ENCODE results near the gene FBXO47. TPM values are rescaled to one million over a fixed set of nuclear protein-coding genes. Genes with fewer than 3 reads are reported as not detected.

Gene FBXO47
- not detected in 3 replicates for total RNA-seq
- long read RNA-seq, result 0 reads

- no peak for DNase-seq (ENCODE audit: low spot score)
- Mint-ChIP-seq H3K9me3 (ENCODE audit: low read depth) (no peaks in the 10 kb centered on the region), H3K36me3 (ENCODE audit: low read depth) (no peaks in the 10 kb centered on the region), H3K27ac (ENCODE audit: unreplicated experiment) (peak within 1 kb of the TSS; percentile 17), H3K4me1 (ENCODE audit: low read depth) (peaks cover 5% of the 10 kb centered on the region), H3K4me3 (ENCODE audit: unreplicated experiment) (no peak within 1 kb of the TSS), H3K27me3 (ENCODE audit: low read depth) (no peaks in the 10 kb centered on the region)
- TF ChIP-seq CTCF (IDR thresholded peaks at IDR 0.05), result no peak
Measured at GRCh38 chr17:38967290-38967738, at the start of gene FBXO47. TSS of gene FBXO47 (minus strand) at chr17:38967403. CDS start at chr17:38963025, 4,378 bp downstream.

GRCh38 chr17:39016193-39017153 lies 49.3 kb upstream of the FBXO47 start:
- DNase-seq (ENCODE audit: low spot score), result no peak

GRCh38 chr17:39015546-39015935 lies 48.3 kb upstream of the FBXO47 start:
- no peak overlapping the region for H3K27ac Mint-ChIP-seq (ENCODE audit: unreplicated experiment)
- no peaks in the 10 kb centered on the region for H3K27me3 Mint-ChIP-seq (ENCODE audit: low read depth)
- peaks cover 12% of the 10 kb centered on the region for H3K4me1 Mint-ChIP-seq (ENCODE audit: low read depth)
- peaks cover 9% of the 10 kb centered on the region for H3K9me3 Mint-ChIP-seq (ENCODE audit: low read depth)
- no peak for DNase-seq (ENCODE audit: low spot score)
- no peak for TF ChIP-seq CTCF (IDR thresholded peaks at IDR 0.05)
- H3K4me3 Mint-ChIP-seq (ENCODE audit: unreplicated experiment), result no peak overlapping the region
- H3K36me3 Mint-ChIP-seq (ENCODE audit: low read depth), result no peaks in the 10 kb centered on the region

More at GRCh38 chr17:39016193-39017153, 49.3 kb upstream of the FBXO47 start:
- peaks cover 12% of the 10 kb centered on the region for H3K4me1 Mint-ChIP-seq (ENCODE audit: low read depth)
- no peak overlapping the region for H3K27ac Mint-ChIP-seq (ENCODE audit: unreplicated experiment)
- peaks cover 9% of the 10 kb centered on the region for H3K9me3 Mint-ChIP-seq (ENCODE audit: low read depth)
- TF ChIP-seq CTCF (IDR thresholded peaks at IDR 0.05), result no peak
- H3K36me3 Mint-ChIP-seq (ENCODE audit: low read depth), result no peaks in the 10 kb centered on the region
- peaks cover 2% of the 10 kb centered on the region for H3K27me3 Mint-ChIP-seq (ENCODE audit: low read depth)
- no peak overlapping the region for H3K4me3 Mint-ChIP-seq (ENCODE audit: unreplicated experiment)

GRCh38 chr17:39014795-39015545 lies 47.8 kb upstream of the FBXO47 start:
- H3K9me3 Mint-ChIP-seq (ENCODE audit: low read depth), result peaks cover 9% of the 10 kb centered on the region
- H3K27ac Mint-ChIP-seq (ENCODE audit: unreplicated experiment), result peak overlapping the region; percentile 85
- H3K27me3 Mint-ChIP-seq (ENCODE audit: low read depth), result no peaks in the 10 kb centered on the region
- no peak overlapping the region for H3K4me3 Mint-ChIP-seq (ENCODE audit: unreplicated experiment)
- peaks cover 12% of the 10 kb centered on the region for H3K4me1 Mint-ChIP-seq (ENCODE audit: low read depth)
- no peaks in the 10 kb centered on the region for H3K36me3 Mint-ChIP-seq (ENCODE audit: low read depth)
- no peak for DNase-seq (ENCODE audit: low spot score)
- no peak for TF ChIP-seq CTCF (IDR thresholded peaks at IDR 0.05)
